Activated naive CD8-positive, alpha-beta T cell treated with anti-CD3 and anti-CD28 coated beads, Interleukin-2, amount 10 ng/mL, durations not matched to agents 7 days and 5 days (primary cell): ENCODE data around the gene PCDHGA8. TPM values are rescaled to one million over a fixed set of nuclear protein-coding genes. Genes with fewer than 3 reads are reported as not detected.
A peak's percentile ranks its signal among the peaks of the same experiment; 100 is the strongest.
"Not testable (repeated sequence)": the region's sequence is repeated elsewhere in the genome, so short reads cannot be mapped to it uniquely, and the experiment has no call there.

ENCODE experiments used
- ATAC-seq: fragments of 150-1000 bp; cut with Tn5 transposase; one replicate; pipeline ENCODE4 v1.10.0; 2021; ENCODE audit warnings: low read depth, moderate library complexity
- POLR2A ChIA-PET: fragments of 350-600 bp; sonication (Branson Sonifier 250); formaldehyde crosslinking; loops from one replicate; lab custom pipeline; 2021; ENCODE audit warnings: antibody characterized with exemption; lab: Charles Lee
- DNase-seq: peaks from one replicate; pipeline ENCODE4 v3.0.0; 2021
- H3K27ac Mint-ChIP-seq: one replicate; pipeline ENCODE4 v1.8.0; 2022; ENCODE audit warnings: mild to moderate bottlenecking, mixed read lengths
- H3K27me3 Mint-ChIP-seq: one replicate; pipeline ENCODE4 v1.8.0; 2022; ENCODE audit warnings: mild to moderate bottlenecking, moderate library complexity, mixed read lengths
- H3K36me3 Mint-ChIP-seq: one replicate; pipeline ENCODE4 v1.8.0; 2021; ENCODE audit warnings: mild to moderate bottlenecking, mixed read lengths
- H3K4me1 Mint-ChIP-seq: one replicate; pipeline ENCODE4 v1.8.0; 2021; ENCODE audit warnings: mixed read lengths
- H3K4me3 Mint-ChIP-seq: one replicate; pipeline ENCODE4 v1.8.0; 2022; ENCODE audit warnings: mild to moderate bottlenecking, moderate library complexity, mixed read lengths
- H3K9me3 Mint-ChIP-seq: one replicate; pipeline ENCODE4 v1.8.0; 2021; ENCODE audit warnings: mixed read lengths
- total RNA-seq, 2 experiments: library from RNA; stranded (reverse); gene quantifications; one replicate each; pipeline ENCODE4 v1.2.3, GENCODE V29; 2021

Gene PCDHGA8
- total RNA-seq, 2 experiments from 2014 or later: 0.09 to 0.11 TPM

- H3K36me3 Mint-ChIP-seq: peaks cover 11% of the 10 kb centered on the region
- DNase-seq: no peak
- peak within 1 kb of the TSS; percentile 83 for H3K4me3 Mint-ChIP-seq
- peak within 1 kb of the TSS; percentile 51 for H3K27ac Mint-ChIP-seq
- peaks cover 59% of the 10 kb centered on the region for H3K27me3 Mint-ChIP-seq
- H3K9me3 Mint-ChIP-seq: peaks cover 28% of the 10 kb centered on the region
- ATAC-seq: no peak
- POLR2A ChIA-PET: no interaction called here
- peaks cover 1% of the 10 kb centered on the region for H3K4me1 Mint-ChIP-seq
These were observed 32.5 kb upstream of the PCDHGA8 start, which contains the start of gene PCDHGB2 for GRCh38 chr5:141359790-141360426. TSS of gene PCDHGB2 (plus strand) at chr5:141359994. CDS start at chr5:141360136, 142 bp downstream.

- peaks cover 34% of the 10 kb centered on the region for H3K9me3 Mint-ChIP-seq
- peaks cover 1% of the 10 kb centered on the region for H3K4me1 Mint-ChIP-seq
- no peak overlapping the region for H3K27ac Mint-ChIP-seq
- H3K36me3 Mint-ChIP-seq: peaks cover 16% of the 10 kb centered on the region
- H3K27me3 Mint-ChIP-seq: peaks cover 64% of the 10 kb centered on the region
- no peak for DNase-seq
- no peak for ATAC-seq
- POLR2A ChIA-PET: no interaction called here
- H3K4me3 Mint-ChIP-seq: no peak overlapping the region
These were observed 31.7 kb upstream of the PCDHGA8 start for GRCh38 chr5:141360685-141361084.

- H3K36me3 Mint-ChIP-seq: peaks cover 18% of the 10 kb centered on the region
- no peak overlapping the region for H3K4me3 Mint-ChIP-seq
- DNase-seq: no peak
- peaks cover 1% of the 10 kb centered on the region for H3K4me1 Mint-ChIP-seq
- POLR2A ChIA-PET: no interaction called here
- no peak overlapping the region for H3K27ac Mint-ChIP-seq
- H3K27me3 Mint-ChIP-seq: peaks cover 65% of the 10 kb centered on the region
- H3K9me3 Mint-ChIP-seq: peaks cover 28% of the 10 kb centered on the region
- ATAC-seq: no peak
These were observed 29.7 kb upstream of the PCDHGA8 start for GRCh38 chr5:141362719-141363118.

GRCh38 chr5:141363952-141364660 lies 28.3 kb upstream of the PCDHGA8 start, which contains the start of gene PCDHGA5:
TSS of gene PCDHGA5 (plus strand) at chr5:141364162. CDS start at chr5:141364331, 169 bp downstream.
- peak within 1 kb of the TSS; percentile 34 for H3K27ac Mint-ChIP-seq
- DNase-seq (no peak), ATAC-seq (no peak)
- H3K9me3 Mint-ChIP-seq: peaks cover 28% of the 10 kb centered on the region
- peaks cover 1% of the 10 kb centered on the region for H3K4me1 Mint-ChIP-seq
- no peak within 1 kb of the TSS for H3K4me3 Mint-ChIP-seq
- H3K36me3 Mint-ChIP-seq: peaks cover 18% of the 10 kb centered on the region
- POLR2A ChIA-PET: no interaction called here
- peaks cover 63% of the 10 kb centered on the region for H3K27me3 Mint-ChIP-seq

GRCh38 chr5:141366016-141366896 lies 26.2 kb upstream of the PCDHGA8 start:
- H3K27ac Mint-ChIP-seq: no peak overlapping the region
- H3K4me1 Mint-ChIP-seq: peaks cover 4% of the 10 kb centered on the region
- no peak for DNase-seq
- no peak overlapping the region for H3K4me3 Mint-ChIP-seq
- POLR2A ChIA-PET: no interaction called here
- peaks cover 64% of the 10 kb centered on the region for H3K27me3 Mint-ChIP-seq
- H3K36me3 Mint-ChIP-seq: peaks cover 15% of the 10 kb centered on the region
- H3K9me3 Mint-ChIP-seq: peaks cover 22% of the 10 kb centered on the region
- ATAC-seq: no peak

GRCh38 chr5:141369994-141370848 lies 22.2 kb upstream of the PCDHGA8 start, which contains the start of gene PCDHGB3:
TSS of gene PCDHGB3 (plus strand) at chr5:141370242. CDS start at chr5:141370395, 153 bp downstream.
- ATAC-seq (peak; percentile 60), DNase-seq (peak; percentile 27)
- Mint-ChIP-seq H3K4me1 (peaks cover 4% of the 10 kb centered on the region), H3K27me3 (peaks cover 49% of the 10 kb centered on the region), H3K36me3 (peaks cover 5% of the 10 kb centered on the region), H3K9me3 (peaks cover 24% of the 10 kb centered on the region), H3K4me3 (peak within 1 kb of the TSS; percentile 59), H3K27ac (no peak within 1 kb of the TSS)
- POLR2A ChIA-PET: interaction anchor here (0.6 kb wide), 1 partner anchor 17 kb away, joined by 3 read pairs; no protein-coding TSS in a partner anchor

GRCh38 chr5:141371572-141372475 lies 20.6 kb upstream of the PCDHGA8 start:
- DNase-seq: no peak
- peaks cover 42% of the 10 kb centered on the region for H3K27me3 Mint-ChIP-seq
- no peak for ATAC-seq
- no peak overlapping the region for H3K4me3 Mint-ChIP-seq
- no peak overlapping the region for H3K27ac Mint-ChIP-seq
- H3K36me3 Mint-ChIP-seq: no peaks in the 10 kb centered on the region
- H3K4me1 Mint-ChIP-seq: peaks cover 4% of the 10 kb centered on the region
- POLR2A ChIA-PET: no interaction called here
- peaks cover 26% of the 10 kb centered on the region for H3K9me3 Mint-ChIP-seq

GRCh38 chr5:141373673-141374317 lies 18.6 kb upstream of the PCDHGA8 start, which contains the start of gene PCDHGA6:
TSS of gene PCDHGA6 (plus strand) at chr5:141373891. CDS start at chr5:141374084, 193 bp downstream.
- peak within 1 kb of the TSS; percentile 39 for H3K4me3 Mint-ChIP-seq
- H3K27me3 Mint-ChIP-seq: peaks cover 39% of the 10 kb centered on the region
- H3K4me1 Mint-ChIP-seq: peaks cover 4% of the 10 kb centered on the region
- no peak within 1 kb of the TSS for H3K27ac Mint-ChIP-seq
- H3K9me3 Mint-ChIP-seq: peaks cover 28% of the 10 kb centered on the region
- no peak for ATAC-seq
- POLR2A ChIA-PET: interaction anchor here (0.9 kb wide), 1 partner anchor 53 kb away, joined by 3 read pairs; the partner anchor contains the start of gene TAF7
- no peaks in the 10 kb centered on the region for H3K36me3 Mint-ChIP-seq
- no peak for DNase-seq

GRCh38 chr5:141374627-141375026 lies 17.8 kb upstream of the PCDHGA8 start:
- H3K36me3 Mint-ChIP-seq: no peaks in the 10 kb centered on the region
- peaks cover 4% of the 10 kb centered on the region for H3K4me1 Mint-ChIP-seq
- no peak for DNase-seq
- H3K4me3 Mint-ChIP-seq: no peak overlapping the region
- peaks cover 29% of the 10 kb centered on the region for H3K9me3 Mint-ChIP-seq
- H3K27ac Mint-ChIP-seq: no peak overlapping the region
- POLR2A ChIA-PET: no interaction called here
- H3K27me3 Mint-ChIP-seq: peaks cover 35% of the 10 kb centered on the region
- no peak for ATAC-seq

- POLR2A ChIA-PET: interaction anchor here (0.6 kb wide), 1 partner anchor 55 kb away, joined by 3 read pairs; the partner anchor contains the start of gene TAF7
- not testable (repeated sequence) for DNase-seq, H3K27ac Mint-ChIP-seq, H3K4me1 Mint-ChIP-seq, H3K4me3 Mint-ChIP-seq, H3K36me3 Mint-ChIP-seq, ATAC-seq
- H3K9me3 Mint-ChIP-seq: peaks cover 33% of the 10 kb centered on the region
- peaks cover 35% of the 10 kb centered on the region for H3K27me3 Mint-ChIP-seq
These were observed 16.8 kb upstream of the PCDHGA8 start for GRCh38 chr5:141375444-141376155.
